HepG2 (cell line): ENCODE measurements around the gene SYNGAP1. TPM values are rescaled to one million over a fixed set of nuclear protein-coding genes. Genes with fewer than 3 reads are reported as not detected.

Experiments
- NCOA1 ChIP-seq: sonication (generic); formaldehyde crosslinking; IDR thresholded peaks from 2 replicates; pipeline ENCODE4 v1.9.0; 2021; ENCODE audit warnings: missing genetic modification reagents
- REL ChIP-seq: sonication (generic); formaldehyde crosslinking; conservative IDR thresholded peaks from 2 replicates; pipeline ENCODE4 v1.8.0; 2022; ENCODE audit warnings: mild to moderate bottlenecking, missing genetic modification reagents, moderate library complexity
- TRAFD1 ChIP-seq: sonication (generic); formaldehyde crosslinking; IDR thresholded peaks from 2 replicates; pipeline ENCODE4 v1.5.1; 2020; ENCODE audit warnings: missing genetic modification reagents, mild to moderate bottlenecking, borderline replicate concordance
- U2AF1 ChIP-seq: fragments of 200-400 bp; formaldehyde crosslinking; optimal IDR thresholded peaks from 2 replicates; pipeline ENCODE3; 2017; ENCODE audit warnings: mild to moderate bottlenecking, low read depth, low read length
- ZNF451 ChIP-seq: sonication (generic); formaldehyde crosslinking; IDR thresholded peaks from 2 replicates; pipeline ENCODE4 v1.5.0; 2020; ENCODE audit warnings: mild to moderate bottlenecking, missing genetic modification reagents
- ZNF512B ChIP-seq: sonication (generic); formaldehyde crosslinking; IDR thresholded peaks from 2 replicates; pipeline ENCODE4 v1.5.1; 2020; ENCODE audit warnings: missing genetic modification reagents, mild to moderate bottlenecking, borderline replicate concordance
- polyA plus RNA-seq, 8 experiments: library from polyadenylated mRNA; depleted of rRNA in 3 of 8; stranded (reverse) in 7 of 8; unstranded in 1 of 8; fragments of >200 nt; fragmentation: Illumina TruSeq in 4 of 8; extraction: Trizol in 4 of 8; gene quantifications; 2 replicates each; pipeline versions ENCODE4 v1.2.1 to v1.2.3, GENCODE V29; 2011 to 2016; ENCODE audit warnings: low read depth in 4 of 8, missing spikeins in 1 of 8, mixed read lengths in 1 of 8; ENCODE audit not compliant: insufficient read depth in 1 of 8
- total RNA-seq, 5 experiments: library from RNA; depleted of rRNA; stranded (reverse); fragments of >200 nt; fragmentation: Illumina TruSeq; extraction: Trizol; gene quantifications; 2 replicates each; pipeline ENCODE4 v1.2.3, GENCODE V29; 2016; ENCODE audit warnings: low read depth in 1 of 5

Gene SYNGAP1
- total and polyA plus RNA-seq, 2 of the 13 experiments (the other 11 are each of a cell fraction or from before 2014, with no cell fraction given): 0.75 to 1.1 TPM

GRCh38 chr6:33424855-33425667, 5.2 kb downstream of the SYNGAP1 start (continued):
- 0 out of 2 replicates have a peak, but pooled peaks have one; percentile 33 for TF ChIP-seq TRAFD1
- TF ChIP-seq NCOA1 (CRISPR knock-in tag): 0 out of 2 replicates have a peak, but pooled peaks have one; percentile 49
- TF ChIP-seq U2AF1: no peak
- TF ChIP-seq ZNF512B (CRISPR knock-in tag): 0 out of 2 replicates have a peak, but pooled peaks have one; percentile 27
- 0 out of 2 replicates have a peak, but pooled peaks have one; percentile 51 for TF ChIP-seq REL
- TF ChIP-seq ZNF451 (CRISPR knock-in tag): no peak
